NCI-H1105 (cell line): ENCODE results near the gene PRAMEF13.
A peak's percentile ranks its signal among the peaks of the same experiment; 100 is the strongest.
"Not testable (repeated sequence)": the region's sequence is repeated elsewhere in the genome, so short reads cannot be mapped to it uniquely, and the experiment has no call there.

ENCODE experiments used
- DNase-seq: peaks from one replicate; lab custom pipeline; 2025; lab: John Stamatoyannopoulos, UW

The PRAMEF13 gene, protein sequence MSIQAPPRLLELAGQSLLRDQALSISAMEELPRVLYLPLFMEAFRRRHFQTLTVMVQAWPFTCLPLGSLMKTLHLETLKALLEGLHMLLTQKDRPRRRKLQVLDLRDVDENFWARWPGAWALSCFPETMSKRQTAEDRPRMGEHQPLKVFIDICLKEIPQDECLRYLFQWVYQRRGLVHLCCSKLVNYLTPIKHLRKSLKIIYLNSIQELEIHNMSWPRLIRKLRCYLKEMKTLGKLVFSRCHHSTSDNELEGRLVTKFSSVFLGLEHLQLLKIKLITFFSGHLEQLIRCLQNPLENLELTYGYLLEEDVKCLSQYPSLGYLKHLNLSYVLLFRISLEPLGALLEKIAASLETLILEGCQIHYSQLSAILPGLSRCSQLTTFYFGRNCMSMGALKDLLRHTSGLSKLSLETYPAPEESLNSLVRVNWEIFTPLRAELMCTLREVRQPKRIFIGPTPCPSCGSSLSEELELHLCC

DNA sequence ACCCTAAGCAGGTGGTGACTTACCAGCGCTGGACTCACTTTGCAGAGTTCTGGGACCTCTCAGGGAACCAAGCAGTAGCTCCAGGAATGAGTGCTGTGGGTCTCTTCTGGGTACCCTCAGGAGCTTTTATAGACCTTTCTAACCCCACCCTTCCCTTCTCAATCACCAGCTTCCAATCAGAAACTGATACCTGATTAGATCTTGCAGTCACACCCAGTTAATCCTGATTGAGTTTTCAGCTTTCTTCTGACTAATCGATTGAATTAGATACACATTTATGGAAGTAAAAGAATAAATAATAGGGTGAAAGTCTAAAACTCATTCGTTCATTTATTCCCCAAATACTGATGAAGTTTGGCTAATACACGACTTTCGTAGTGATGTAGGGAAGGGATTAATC, at the start of gene PRAMEF13:
PRAMEF13 (minus strand) TSS at position 101 of the 400 bp plus-strand sequence. CDS start 1,820 bp downstream, outside the sequence.
- DNase-seq = not testable (repeated sequence)

DNA sequence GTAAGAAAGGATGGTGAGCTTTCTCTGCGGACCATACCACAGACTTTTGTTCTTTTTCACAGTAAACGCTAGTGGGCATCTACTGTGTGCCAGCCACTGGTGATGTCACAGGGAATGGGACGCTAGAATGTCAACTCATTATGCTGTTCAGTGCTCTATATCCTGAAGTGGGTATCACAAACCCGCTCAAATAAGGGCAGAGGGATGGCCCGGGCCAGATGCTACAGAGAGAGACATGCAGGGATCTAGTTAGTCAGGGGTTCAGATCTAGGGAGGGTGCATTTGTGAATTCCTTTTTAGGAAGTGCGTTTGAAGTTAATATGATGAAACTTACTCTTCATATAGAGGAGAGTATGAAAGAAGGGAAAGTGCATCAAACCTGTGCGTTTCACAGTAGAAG, 45.9 kb upstream of the PRAMEF13 start:
- DNase-seq = not testable (repeated sequence)

DNA sequence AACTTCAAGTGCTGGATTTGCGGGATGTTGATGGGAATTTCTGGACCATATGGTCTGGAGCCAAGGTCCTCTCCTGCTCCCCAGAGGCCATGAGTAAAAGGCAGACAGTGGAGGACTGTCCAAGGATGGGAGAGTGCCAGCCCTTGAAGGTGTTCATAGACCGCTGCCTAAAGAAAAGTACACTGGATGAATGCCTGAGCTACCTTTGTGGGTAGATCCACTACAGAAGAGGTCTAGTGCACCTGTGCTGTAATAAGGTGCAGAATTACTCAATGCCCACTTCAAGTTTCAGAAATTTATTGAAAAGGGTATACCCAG, 45.3 kb upstream of the PRAMEF13 start:
- DNase-seq = not testable (repeated sequence)

DNA sequence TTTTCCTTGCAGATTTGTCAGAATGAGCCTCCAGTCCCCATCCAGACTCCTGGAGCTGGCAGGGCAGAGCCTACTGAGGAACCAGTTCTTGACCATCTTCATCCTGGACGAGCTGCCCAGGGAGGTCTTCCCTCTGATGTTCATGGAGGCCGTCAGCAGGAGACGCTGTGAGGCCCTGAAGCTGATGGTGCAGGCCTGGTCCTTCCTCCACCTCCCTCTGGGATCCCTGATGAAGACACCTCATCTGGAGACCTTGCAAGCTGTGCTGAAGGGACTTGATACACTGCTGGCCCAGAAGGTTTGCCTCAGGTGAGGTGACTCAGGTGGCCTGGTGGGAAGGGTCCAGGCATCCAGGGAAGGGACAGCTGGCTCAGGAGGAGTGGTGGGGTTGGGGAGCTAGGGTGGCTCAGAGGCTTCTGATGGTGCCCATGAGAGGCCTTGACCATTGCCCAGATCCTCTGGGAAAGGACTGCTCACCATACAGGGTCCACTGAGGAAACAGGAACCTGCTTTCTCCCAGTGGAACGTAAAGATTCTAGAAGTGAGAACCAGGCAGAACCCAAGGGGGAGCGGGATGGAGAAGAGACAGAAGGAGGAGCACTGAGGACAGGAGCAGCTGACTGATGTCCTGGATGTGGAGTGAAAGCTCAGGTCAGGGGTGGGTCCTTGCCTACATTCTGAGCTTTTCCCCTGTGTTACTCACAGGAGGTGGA, 44.8 kb upstream of the PRAMEF13 start:
- not testable (repeated sequence) for DNase-seq

DNA sequence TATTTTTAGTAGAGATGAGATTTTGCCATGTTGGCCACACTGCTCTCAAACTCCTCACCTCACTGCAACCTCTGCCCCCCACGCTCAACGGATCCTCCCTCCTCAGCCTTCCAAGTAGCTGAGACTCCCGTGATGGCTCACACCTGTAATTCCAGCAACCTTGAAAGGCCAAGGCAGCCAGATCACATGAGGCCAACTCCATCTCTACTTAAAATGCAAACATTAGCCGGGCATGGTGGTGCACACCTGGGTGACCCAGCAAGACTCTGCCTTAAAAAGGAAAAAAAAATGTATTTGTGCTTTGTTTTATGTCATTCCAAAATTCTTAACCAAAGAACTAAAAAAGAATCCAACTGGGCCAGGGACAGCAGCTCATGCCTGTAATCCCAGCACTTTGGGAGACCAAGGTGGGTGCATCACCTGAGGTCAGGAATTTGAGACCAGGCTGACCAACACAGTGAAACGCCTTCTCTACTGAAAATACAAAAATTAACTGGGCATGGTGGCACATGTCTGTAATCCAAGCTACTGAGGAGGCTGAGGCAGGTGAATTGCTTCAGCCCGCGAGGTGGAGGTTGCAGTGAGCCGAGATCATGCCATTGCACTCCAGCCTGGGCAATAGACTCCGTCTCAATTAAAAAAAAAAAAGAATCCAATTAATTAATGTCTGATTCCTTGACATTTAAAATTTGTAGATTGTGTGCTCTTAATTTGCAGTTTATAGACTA, 42.5 kb upstream of the PRAMEF13 start:
- DNase-seq = not testable (repeated sequence)

DNA sequence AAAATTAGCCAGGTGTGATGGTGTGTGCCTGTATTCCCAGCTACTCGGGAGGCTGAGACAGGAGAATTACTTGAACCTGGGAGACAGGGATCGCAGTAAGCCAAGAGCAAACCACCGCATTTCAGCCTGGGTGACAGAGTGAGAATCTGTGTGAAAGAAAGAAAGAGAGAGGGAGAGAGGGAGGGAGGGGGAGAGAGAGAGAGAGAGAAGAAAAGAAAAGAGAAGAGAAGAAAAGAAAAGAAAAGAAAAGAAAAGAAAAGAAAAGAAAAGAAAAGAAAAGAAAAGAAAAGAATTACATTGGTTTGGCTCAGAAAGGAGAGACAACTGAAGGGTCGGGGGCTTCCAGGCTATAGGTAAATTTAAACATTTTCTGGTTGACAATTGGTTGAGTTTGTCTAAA, 38.4 kb upstream of the PRAMEF13 start:
- DNase-seq = not testable (repeated sequence)

DNA sequence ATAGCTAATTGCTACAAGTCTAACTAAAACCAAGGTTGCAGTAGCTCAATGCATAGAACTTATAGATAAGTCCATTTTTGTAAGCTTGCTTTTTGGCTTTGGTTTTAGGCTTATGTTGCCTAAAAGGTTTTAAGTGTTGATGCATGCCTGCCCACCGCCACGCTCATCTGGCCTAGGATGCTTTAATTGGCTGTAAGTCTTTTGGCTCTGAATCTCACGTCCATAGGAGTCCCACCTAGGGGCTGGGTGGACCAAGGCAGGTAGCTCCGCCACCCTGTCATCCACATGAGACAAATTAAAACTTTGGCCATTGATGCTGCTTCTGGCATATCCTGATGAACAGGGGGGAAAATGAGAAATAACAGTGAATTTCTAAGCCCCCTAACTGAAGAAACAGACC, 36.4 kb upstream of the PRAMEF13 start:
- not testable (repeated sequence) for DNase-seq

DNA sequence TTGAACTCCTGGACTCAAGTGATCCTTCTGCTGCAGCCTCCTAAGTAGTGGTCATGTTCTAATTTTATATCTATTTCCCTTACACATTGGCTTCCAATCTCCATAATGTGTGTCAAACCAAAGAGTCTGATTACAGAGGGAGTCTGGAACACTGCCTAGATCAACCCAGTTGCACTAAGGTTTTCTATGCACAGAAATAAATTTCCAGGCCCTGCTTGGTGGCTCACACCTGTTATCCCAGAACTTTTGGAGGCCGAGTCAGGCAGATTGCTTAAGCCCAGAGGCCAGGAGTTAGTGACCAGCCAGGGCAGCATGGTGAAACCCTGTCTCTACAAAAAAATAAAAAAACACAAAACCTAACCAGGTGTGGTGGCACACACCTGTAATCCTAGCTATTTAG, 32.8 kb upstream of the PRAMEF13 start:
- not testable (repeated sequence) for DNase-seq

DNA sequence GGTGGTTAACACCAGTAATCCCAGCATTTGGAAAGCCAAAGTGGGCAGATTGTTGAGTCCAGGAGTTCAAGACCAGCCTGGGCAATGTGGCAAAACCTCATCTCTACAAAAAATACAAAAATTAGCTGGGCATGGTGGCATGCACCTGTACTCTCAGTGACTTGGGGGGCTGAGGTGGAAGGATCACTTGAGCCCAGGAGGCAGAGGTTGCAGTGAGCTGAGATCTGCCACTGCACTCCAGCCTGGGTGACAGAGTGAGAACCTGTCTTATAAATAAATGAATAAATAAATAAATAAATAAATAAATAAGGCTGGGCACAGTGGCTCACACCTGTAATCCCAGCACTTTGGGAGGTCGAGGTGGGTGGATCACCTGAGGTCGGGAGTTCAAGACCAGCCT, 30.8 kb upstream of the PRAMEF13 start:
- not testable (repeated sequence) for DNase-seq

DNA sequence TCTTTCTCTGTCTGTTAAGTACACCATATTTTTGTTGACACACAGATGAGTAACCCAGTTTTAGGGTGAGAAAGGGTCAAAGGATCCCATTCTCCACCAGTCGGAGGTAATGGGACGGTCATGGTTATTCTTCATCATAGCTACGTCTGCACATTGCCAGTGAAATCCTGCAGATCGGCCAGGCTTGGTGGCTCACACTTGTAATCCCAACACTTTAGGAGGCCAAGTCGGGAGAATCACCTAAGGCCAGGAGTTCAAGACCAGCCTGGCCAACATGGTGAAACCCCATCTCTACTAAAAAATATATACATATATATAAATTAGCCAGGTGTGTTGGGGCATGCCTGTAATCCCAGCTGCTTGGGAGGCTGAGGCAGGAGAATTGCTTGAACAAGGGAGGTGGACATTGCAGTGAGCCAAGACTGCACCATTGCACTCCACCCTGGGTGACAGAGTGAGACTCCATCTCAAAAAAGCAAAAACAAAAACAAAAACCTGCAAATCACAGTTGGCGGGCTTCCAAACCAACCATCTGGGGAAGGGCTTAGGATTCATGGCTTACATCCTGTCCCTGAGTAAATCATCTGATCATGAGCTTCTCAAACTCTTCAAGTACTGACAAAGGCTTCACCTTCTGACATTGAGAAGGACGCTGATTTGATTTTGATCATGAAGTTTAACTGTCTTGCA, 30.0 kb upstream of the PRAMEF13 start:
- peak; percentile 2 for DNase-seq

DNA sequence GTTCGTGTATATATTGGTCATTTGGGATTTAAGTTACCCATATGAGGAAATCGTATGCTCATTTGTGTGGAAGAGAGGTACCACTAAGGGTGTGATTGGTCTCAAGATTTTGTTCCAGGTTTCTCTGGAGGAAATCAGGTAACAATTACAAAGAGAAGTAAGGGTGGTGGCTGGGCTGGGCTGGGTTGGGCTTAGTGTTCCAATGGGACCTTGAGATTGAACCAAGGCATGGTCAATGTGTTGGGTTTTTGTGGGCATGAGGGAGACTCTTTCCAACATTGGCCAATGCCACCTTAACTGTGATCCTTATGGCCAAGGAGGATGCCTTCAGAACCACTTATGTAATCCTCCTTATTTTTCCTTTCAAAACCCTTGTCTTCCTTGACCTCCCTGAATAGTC, 29.4 kb upstream of the PRAMEF13 start:
- DNase-seq = not testable (repeated sequence)

DNA sequence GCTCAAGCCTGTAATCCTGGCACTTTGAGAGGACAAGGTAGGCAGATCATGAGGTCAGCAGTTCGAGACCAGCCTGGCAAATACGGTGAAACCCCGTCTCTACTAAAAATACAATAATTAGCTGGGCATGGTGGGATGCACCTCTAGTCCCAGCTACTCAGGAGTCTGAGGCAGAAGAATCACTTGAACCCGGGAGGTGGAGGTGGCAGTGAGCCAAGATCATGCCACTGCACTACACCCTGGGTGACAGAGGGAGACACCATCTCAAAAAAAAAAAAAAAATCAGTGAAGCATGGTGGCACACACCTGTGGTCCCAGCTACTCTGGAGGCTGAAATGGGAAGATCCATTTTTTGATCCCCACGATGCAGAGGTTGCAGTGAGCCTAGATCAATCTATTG, 28.9 kb upstream of the PRAMEF13 start:
- not testable (repeated sequence) for DNase-seq

DNA sequence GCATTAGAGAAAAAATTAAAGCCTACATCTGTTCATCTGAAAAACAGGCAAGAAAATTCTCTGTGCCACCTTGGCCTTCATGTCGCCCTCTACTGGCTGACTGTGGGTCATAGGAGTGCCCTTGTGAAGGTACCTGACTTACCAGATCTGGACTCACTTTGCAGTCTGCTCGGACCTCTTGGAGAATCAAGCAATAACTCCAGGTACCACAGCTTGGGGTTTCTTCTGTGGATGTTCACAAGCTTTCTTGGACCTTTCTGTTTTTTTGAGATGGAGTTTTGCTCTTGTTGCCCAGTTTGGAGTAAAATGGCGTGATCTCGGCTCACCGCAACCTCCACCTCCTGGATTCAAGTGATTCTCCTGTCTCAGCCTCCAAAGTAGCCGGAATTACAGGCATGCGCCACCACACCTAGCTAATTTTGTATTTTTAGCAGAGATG, 27.2 kb upstream of the PRAMEF13 start:
- DNase-seq = peak; percentile 12

DNA sequence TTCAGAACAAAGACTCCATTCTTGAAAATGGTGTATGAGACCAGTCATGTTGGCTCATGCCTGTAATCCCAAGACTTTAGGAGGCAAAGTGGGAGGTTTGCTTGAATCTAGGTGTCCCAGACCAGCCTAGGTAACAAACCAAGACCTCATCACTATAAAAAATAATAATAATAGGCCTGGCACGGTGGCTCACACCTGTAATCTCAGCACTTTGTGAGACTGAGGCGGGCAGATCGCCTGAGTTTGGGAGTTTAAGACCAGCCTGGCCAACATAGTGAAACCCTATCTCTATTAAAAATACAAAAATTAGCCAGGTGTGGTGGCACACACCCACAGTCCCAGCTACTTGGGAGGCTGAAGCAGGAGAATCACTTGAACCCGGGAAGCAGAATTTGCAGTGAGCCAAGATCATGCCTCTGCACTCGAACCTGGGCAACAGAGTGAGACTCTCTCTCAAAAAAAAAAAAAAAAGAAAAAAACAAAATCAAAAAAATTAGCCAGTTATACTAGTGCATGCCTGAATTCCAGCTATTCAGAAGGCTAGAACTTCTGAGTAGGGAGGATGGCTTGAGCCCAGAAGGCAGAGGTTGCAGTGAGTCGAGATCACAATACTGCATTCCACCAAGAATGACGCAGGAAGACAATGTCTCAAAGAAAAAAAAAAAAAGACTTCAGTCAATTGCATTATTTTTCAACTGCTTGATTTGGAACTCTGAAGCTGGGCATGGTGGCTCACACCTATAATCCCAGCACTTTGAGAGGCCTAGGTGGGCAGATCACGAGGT, 26.3 kb upstream of the PRAMEF13 start:
- DNase-seq = not testable (repeated sequence)

DNA sequence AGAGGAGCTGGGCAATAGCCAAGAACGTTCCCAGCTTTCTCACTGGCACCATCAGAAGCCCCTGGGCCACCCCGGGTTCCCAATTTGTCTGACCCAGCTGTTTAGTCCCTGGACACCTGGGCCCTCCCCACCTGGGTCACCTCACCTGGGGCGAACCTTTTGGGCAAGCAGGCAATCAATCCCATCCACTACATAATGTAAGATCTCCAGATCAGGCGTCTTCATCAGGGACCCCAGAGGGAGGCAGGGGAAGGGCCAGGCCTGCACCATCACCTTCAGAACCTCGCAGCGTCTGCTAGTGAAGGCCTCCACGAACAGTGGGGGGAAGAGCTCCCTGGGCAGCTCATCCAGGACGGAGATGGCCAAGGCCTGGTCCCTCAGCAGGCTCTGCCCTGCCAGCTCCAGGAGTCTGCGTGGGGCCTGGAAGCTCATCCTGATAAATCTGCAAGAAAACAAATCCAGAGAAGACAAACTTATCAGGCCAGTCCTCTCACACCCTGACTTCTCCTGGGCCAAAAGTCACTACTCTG, 24.5 kb upstream of the PRAMEF13 start, which contains the start of gene PRAMEF18:
PRAMEF18 (minus strand) TSS at position 480 of the 530 bp plus-strand sequence; CDS start at position 432, 48 bp downstream.
- DNase-seq = not testable (repeated sequence)

DNA sequence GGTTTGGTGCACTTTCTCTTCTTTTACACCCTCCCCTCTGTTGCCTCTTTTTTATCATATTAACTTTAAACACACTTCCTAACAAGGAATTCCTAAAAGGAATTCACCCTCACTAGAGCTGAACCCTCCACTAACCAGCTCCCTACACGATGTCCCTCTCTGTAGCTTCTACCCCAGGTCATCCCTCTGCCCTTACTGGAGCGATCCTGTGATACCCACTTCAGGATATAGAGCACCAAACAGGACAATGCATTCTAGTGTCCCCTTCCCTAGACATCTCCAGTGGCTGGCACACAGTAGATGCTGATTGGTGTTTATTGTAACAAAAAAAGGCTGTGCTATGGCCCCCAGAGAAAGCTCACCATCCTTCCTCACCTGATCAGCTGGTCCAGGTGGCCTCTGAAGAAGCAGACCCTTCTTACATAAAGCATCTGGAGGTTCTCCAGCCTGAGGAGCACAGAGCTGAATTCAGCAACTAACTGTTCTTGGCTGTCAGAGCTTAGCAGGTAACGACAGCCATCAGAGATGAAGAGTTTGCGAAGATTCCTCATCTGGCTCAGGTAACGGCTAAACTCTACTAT, 23.4 kb upstream of the PRAMEF13 start:
- DNase-seq = no peak

DNA sequence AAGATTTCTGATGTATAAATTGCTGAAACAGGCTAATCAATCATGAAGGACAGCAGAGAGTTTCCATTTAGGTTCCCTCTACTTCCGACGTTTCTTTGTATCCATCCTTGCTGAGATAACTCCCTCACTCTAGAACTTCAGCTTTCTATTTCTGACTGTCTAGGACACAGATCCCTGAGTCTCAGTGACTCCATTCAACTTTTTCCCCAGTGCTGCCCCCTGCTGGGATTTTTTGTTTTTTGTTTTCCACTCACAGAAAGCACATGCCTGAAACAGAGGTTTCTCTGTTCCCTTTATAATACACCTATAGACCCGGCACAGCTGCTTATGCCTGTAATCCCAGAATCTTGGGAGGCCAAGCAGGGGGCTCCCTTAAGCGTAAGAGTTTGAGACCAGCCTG, 21.6 kb upstream of the PRAMEF13 start:
- not testable (repeated sequence) for DNase-seq

DNA sequence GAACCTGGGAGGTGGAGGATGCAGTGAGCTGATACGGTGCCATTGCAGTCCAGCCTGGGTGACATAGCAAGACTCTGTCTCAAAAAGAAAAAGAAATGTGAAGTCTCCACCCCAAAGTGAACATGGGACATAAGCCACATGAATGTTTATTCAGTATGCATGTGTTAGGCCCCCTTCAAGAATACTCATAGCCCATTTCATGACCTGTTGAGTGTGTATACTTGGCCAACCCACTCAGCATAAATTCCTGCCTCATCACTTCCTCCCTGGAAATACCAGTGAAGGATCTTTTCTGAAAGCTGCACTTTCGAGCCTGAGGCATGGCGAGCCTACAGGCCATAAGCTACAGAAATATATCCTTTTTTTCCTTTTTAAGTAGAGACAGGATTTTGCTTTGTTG, 18.0 kb upstream of the PRAMEF13 start:
- not testable (repeated sequence) for DNase-seq

DNA sequence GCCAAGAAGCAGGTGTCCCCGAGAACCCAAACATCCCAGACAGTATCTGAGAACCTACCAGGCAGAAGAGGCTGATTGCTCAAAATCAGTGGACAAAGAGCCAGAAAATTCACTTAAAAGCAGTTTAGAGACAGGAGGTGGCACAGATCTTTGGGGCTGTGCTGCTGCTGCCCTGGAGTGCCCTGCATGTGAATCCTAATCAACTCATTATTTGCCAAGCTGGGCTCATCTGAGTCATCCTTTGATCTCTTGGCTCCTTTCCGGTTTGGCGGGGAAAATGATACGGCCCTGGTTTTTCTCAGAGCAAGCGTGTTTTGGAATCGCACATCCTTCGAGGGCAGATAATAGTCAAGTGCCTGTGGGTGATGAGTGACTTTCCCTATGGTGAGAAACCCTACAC, 15.4 kb upstream of the PRAMEF13 start:
- DNase-seq = not testable (repeated sequence)

DNA sequence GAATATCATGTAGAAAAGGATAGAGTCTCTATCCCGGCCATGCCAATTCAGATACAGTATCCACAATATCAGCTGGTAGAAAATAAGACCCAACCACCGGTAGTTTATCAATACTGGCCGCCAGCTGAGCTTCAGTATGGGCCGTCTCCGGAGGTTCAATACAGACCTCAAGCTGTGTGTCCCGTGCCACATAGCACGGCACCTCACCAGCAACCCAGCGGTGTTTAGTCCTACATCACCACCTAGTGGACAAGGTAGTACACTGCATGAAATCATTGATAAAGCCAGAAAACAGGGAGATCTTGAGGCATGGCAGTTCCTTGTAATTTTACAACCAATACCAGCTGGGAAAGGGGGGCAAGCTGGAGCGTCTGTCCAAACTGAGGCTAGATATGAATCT, 7.5 kb upstream of the PRAMEF13 start:
- not testable (repeated sequence) for DNase-seq
